GM12875 (cell line): ENCODE results near the gene LGALS12.

Experiments
- H3K4me3 ChIP-seq: one replicate; pipeline ENCODE4 v1.5.1; 2011; ENCODE audit warnings: low read depth, low read length, control low read depth
- CTCF ChIP-seq: IDR thresholded peaks from 2 replicates; pipeline ENCODE4 v1.5.1; 2011; ENCODE audit warnings: low read depth, mild to moderate bottlenecking, control low read depth, inconsistent platforms, low read length, moderate library complexity, borderline replicate concordance; ENCODE audit not compliant: insufficient read depth

Gene LGALS12

GRCh38 chr11:63480039-63480438, 25.8 kb upstream of the LGALS12 start:
- TF ChIP-seq CTCF: no peak
- no peak overlapping the region for H3K4me3 ChIP-seq

- TF ChIP-seq CTCF: no peak
- H3K4me3 ChIP-seq: no peak overlapping the region
Observed at GRCh38 chr11:63485777-63486176, 20.1 kb upstream of the LGALS12 start.

- no peak for TF ChIP-seq CTCF
- H3K4me3 ChIP-seq: no peak overlapping the region
Observed at GRCh38 chr11:63488789-63489188, 17.1 kb upstream of the LGALS12 start.

- TF ChIP-seq CTCF: no peak
- H3K4me3 ChIP-seq: no peak overlapping the region
Observed at GRCh38 chr11:63489879-63490278, 16.0 kb upstream of the LGALS12 start.

- no peak for TF ChIP-seq CTCF
- peak within 1 kb of the TSS; percentile 30 for H3K4me3 ChIP-seq
Observed at GRCh38 chr11:63490551-63491239, 15.2 kb upstream of the LGALS12 start, which contains the start of gene PLAAT5. Gene PLAAT5 (minus strand): TSS chr11:63491167. CDS start chr11:63491034, 133 bp downstream.

DNA sequence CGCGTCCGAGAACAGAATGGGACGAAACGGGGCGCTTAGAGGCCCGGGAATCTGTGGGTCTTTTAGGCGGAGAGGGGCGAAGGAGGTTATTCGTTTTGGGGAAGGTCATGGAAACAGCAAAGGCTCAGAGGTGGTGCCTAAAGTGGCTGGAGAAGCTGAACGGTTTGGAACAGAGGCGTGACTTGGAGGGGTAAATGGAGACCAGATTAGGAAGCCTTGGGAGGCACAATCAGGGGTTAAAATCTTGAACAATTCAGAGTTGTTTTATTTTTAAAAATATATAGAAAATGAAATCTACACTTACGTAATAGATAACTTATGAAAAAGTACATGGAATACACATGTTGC, 14.7 kb upstream of the LGALS12 start:
- H3K4me3 ChIP-seq: peak overlapping the region; percentile 30
- TF ChIP-seq CTCF: no peak

GRCh38 chr11:63491636-63492372, 14.1 kb upstream of the LGALS12 start:
- no peak for TF ChIP-seq CTCF
- H3K4me3 ChIP-seq: no peak overlapping the region
